ENCODE measurements around the gene PCDHA4.

DNA sequence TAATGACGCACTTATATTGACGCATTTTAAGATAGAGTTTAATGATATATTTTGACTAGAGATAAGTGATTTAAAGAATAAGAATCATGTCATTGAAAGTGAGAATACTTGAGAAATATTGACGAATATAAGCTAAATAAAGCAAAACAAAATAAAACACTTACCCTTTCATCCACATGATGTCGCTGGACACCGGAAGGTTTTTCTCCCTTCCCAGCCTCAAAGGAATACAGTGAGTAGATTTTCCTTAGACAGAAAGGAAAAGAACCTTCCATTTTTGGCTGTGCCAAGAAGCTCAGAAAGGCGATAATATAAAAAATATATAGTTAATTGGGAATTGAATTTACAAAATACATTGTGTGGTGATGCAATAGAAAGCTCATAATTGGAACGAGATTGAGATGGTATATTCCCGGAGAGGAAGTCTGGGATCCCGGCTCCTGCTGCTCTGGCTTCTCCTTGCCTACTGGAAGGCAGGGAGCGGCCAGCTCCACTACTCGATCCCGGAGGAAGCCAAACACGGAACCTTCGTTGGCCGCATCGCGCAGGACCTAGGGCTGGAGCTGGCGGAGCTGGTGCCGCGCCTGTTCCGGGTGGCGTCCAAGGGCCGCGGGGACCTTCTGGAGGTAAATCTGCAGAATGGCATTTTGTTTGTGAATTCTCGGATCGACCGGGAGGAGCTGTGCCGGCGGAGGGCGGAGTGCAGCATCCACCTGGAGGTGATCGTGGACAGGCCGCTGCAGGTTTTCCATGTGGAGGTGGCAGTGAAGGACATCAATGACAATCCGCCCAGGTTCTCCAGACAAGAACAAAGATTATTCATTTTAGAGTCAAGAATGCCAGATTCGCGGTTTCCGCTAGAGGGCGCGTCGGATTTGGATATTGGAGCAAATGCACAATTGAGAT, 14.8 kb downstream of the PCDHA4 start, which contains the start of gene PCDHA5:
- TF ChIP-seq POLR2AphosphoS5 (IDR thresholded peaks at IDR 0.05; ENCODE audit: low read depth) (no peak), CREB1 (CRISPR knock-in tag; IDR thresholded peaks at IDR 0.05; ENCODE audit: low read depth) (no peak), EZH2phosphoT487 (IDR thresholded peaks at IDR 0.05; ENCODE audit: unreplicated experiment) (no peak), EZH2 (IDR thresholded peaks at IDR 0.05; ENCODE audit: low read depth, unreplicated experiment) (no peak), ZNF331 (CRISPR knock-in tag; IDR thresholded peaks at IDR 0.05; ENCODE audit: low read depth) (no peak), JUNB (IDR thresholded peaks at IDR 0.05; ENCODE audit: unreplicated experiment) (no peak), ZNF462 (CRISPR knock-in tag; IDR thresholded peaks at IDR 0.05) (no peak), ZNF114 (CRISPR knock-in tag; IDR thresholded peaks at IDR 0.05) (no peak), STAT1 (IDR thresholded peaks at IDR 0.05; ENCODE audit: unreplicated experiment) (no peak), NANOG (IDR thresholded peaks at IDR 0.05; ENCODE audit: borderline replicate concordance) (no peak)
- TF ChIP-seq, protein P1, sequence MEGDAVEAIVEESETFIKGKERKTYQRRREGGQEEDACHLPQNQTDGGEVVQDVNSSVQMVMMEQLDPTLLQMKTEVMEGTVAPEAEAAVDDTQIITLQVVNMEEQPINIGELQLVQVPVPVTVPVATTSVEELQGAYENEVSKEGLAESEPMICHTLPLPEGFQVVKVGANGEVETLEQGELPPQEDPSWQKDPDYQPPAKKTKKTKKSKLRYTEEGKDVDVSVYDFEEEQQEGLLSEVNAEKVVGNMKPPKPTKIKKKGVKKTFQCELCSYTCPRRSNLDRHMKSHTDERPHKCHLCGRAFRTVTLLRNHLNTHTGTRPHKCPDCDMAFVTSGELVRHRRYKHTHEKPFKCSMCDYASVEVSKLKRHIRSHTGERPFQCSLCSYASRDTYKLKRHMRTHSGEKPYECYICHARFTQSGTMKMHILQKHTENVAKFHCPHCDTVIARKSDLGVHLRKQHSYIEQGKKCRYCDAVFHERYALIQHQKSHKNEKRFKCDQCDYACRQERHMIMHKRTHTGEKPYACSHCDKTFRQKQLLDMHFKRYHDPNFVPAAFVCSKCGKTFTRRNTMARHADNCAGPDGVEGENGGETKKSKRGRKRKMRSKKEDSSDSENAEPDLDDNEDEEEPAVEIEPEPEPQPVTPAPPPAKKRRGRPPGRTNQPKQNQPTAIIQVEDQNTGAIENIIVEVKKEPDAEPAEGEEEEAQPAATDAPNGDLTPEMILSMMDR (conservative IDR thresholded peaks at IDR 0.05; ENCODE audit: low read depth in 2 of 2): peak; percentile 50 to 57
- TF ChIP-seq, protein P2, sequence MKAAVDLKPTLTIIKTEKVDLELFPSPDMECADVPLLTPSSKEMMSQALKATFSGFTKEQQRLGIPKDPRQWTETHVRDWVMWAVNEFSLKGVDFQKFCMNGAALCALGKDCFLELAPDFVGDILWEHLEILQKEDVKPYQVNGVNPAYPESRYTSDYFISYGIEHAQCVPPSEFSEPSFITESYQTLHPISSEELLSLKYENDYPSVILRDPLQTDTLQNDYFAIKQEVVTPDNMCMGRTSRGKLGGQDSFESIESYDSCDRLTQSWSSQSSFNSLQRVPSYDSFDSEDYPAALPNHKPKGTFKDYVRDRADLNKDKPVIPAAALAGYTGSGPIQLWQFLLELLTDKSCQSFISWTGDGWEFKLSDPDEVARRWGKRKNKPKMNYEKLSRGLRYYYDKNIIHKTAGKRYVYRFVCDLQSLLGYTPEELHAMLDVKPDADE (IDR thresholded peaks at IDR 0.05): no peak
- TF ChIP-seq, protein P3, sequence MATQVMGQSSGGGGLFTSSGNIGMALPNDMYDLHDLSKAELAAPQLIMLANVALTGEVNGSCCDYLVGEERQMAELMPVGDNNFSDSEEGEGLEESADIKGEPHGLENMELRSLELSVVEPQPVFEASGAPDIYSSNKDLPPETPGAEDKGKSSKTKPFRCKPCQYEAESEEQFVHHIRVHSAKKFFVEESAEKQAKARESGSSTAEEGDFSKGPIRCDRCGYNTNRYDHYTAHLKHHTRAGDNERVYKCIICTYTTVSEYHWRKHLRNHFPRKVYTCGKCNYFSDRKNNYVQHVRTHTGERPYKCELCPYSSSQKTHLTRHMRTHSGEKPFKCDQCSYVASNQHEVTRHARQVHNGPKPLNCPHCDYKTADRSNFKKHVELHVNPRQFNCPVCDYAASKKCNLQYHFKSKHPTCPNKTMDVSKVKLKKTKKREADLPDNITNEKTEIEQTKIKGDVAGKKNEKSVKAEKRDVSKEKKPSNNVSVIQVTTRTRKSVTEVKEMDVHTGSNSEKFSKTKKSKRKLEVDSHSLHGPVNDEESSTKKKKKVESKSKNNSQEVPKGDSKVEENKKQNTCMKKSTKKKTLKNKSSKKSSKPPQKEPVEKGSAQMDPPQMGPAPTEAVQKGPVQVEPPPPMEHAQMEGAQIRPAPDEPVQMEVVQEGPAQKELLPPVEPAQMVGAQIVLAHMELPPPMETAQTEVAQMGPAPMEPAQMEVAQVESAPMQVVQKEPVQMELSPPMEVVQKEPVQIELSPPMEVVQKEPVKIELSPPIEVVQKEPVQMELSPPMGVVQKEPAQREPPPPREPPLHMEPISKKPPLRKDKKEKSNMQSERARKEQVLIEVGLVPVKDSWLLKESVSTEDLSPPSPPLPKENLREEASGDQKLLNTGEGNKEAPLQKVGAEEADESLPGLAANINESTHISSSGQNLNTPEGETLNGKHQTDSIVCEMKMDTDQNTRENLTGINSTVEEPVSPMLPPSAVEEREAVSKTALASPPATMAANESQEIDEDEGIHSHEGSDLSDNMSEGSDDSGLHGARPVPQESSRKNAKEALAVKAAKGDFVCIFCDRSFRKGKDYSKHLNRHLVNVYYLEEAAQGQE (IDR thresholded peaks at IDR 0.05; ENCODE audit: unreplicated experiment): no peak

All from GM23338 (cell line).